Measurements from ENCODE around the gene TNFRSF19. TPM values are rescaled to one million over a fixed set of nuclear protein-coding genes. Genes with fewer than 3 reads are reported as not detected.
A peak's percentile ranks its signal among the peaks of the same experiment; 100 is the strongest.

The TNFRSF19 gene
- total and polyA plus RNA-seq, 2 of the 13 experiments (the other 11 are each of a cell fraction or from before 2014, with no cell fraction given) = 75.3 to 77.7 TPM

GRCh38 chr13:23578411-23579071 lies 8.3 kb downstream of the TNFRSF19 start (continued):
- TF ChIP-seq SNAPC4 (CRISPR knock-in tag; IDR thresholded peaks at IDR 0.05) (no peak), ZNF432 (CRISPR knock-in tag; IDR thresholded peaks at IDR 0.05; ENCODE audit: borderline replicate concordance) (no peak), HBP1 (CRISPR knock-in tag; IDR thresholded peaks at IDR 0.05; ENCODE audit: low read depth) (peak; percentile 74; the same call in 1 of the 2 replicates), SP4 (CRISPR knock-in tag; IDR thresholded peaks at IDR 0.05) (no peak), EEA1 (CRISPR knock-in tag; IDR thresholded peaks at IDR 0.05; ENCODE audit: borderline replicate concordance) (0 out of 2 replicates have a peak, but pooled peaks have one; percentile 36), PRPF4 (IDR thresholded peaks at IDR 0.05; ENCODE audit: low read depth, low read length, poor library complexity, severe bottlenecking) (no peak), STAT6 (CRISPR knock-in tag; IDR thresholded peaks at IDR 0.05; ENCODE audit: borderline replicate concordance) (no peak; the same call in 1 of the 2 replicates), CBX2 (IDR thresholded peaks at IDR 0.05; ENCODE audit: low read depth, low read length) (no peak), CBX2 (CRISPR knock-in tag; IDR thresholded peaks at IDR 0.05; ENCODE audit: low read depth) (no peak), ZNF674 (CRISPR knock-in tag; IDR thresholded peaks at IDR 0.05; ENCODE audit: low read depth) (no peak), MAFK (conservative IDR thresholded peaks at IDR 0.05 in 1 of 2, IDR thresholded peaks at IDR 0.05 in 1 of 2; ENCODE audit: low read length in 2 of 2) (no peak), MLX (CRISPR knock-in tag; IDR thresholded peaks at IDR 0.05) (no peak), GMEB1 (CRISPR knock-in tag; IDR thresholded peaks at IDR 0.05; ENCODE audit: borderline replicate concordance) (no peak), SMC3 (IDR thresholded peaks at IDR 0.05; ENCODE audit: low read length) (no peak; the same call in 1 of the 2 replicates), ZNF616 (CRISPR knock-in tag; IDR thresholded peaks at IDR 0.05; ENCODE audit: low read depth) (no peak; the same call in 1 of the 2 replicates), ERF (CRISPR knock-in tag; IDR thresholded peaks at IDR 0.05) (peak; percentile 50; the same call in 1 of the 2 replicates), MEIS2 (CRISPR knock-in tag; IDR thresholded peaks at IDR 0.05) (peak; percentile 67; the same call in 1 of the 2 replicates), NCOA5 (CRISPR knock-in tag; IDR thresholded peaks at IDR 0.05) (no peak)
